Endothelial cell of umbilical vein (primary cell): ENCODE measurements around the gene CACNA1S. TPM values are rescaled to one million over a fixed set of nuclear protein-coding genes. Genes with fewer than 3 reads are reported as not detected.

Experiments
- BruUV-seq: library from RNA; stranded (reverse); fragments of 400-500 nt; replicated peaks from 2 replicates; lab custom pipeline; 2021; lab: Mats Ljungman, UMichigan
- CTCF ChIA-PET: fragments of 300-600, 350-600 bp; sonication (Branson Sonifier 250); formaldehyde crosslinking; loops from one replicate; lab custom pipeline; 2021; ENCODE audit warnings: antibody characterized with exemption, inconsistent platforms; lab: Charles Lee
- POLR2A ChIA-PET: fragments of 300-600, 350-600 bp; sonication (Branson Sonifier 250); formaldehyde crosslinking; loops from one replicate; lab custom pipeline; 2021; ENCODE audit warnings: antibody characterized with exemption, inconsistent platforms; lab: Charles Lee
- DNase-seq: peaks from one replicate; pipeline ENCODE4 v3.0.0-alpha.2; 2011; ENCODE audit warnings: low read depth, low spot score
- FAIRE-seq: peaks from 2 replicates; lab custom pipeline; 2011; peaks lifted over from hg19 to GRCh38; lab: Jason Lieb, UNC
- H2AFZ ChIP-seq: 2 replicates; pipeline ENCODE4 v1.6.0; 2012; ENCODE audit warnings: low read depth, low read length, control low read depth, inconsistent platforms
- H3K27ac ChIP-seq: 2 replicates; pipeline ENCODE4 v1.5.1; 2011; ENCODE audit warnings: low read depth, mild to moderate bottlenecking, control low read depth, low read length, moderate library complexity; ENCODE audit not compliant: insufficient read depth
- H3K27me3 ChIP-seq, 2 experiments: 2 replicates each; pipeline versions ENCODE4 v1.6.0 to v1.6.1; 2011; ENCODE audit warnings: low read length in 2 of 2, mixed read lengths in 1 of 2; ENCODE audit not compliant: control insufficient read depth in 2 of 2, insufficient read depth in 2 of 2
- H3K36me3 ChIP-seq, 2 experiments: 2 replicates in 1 of 2; 3 replicates in 1 of 2; pipeline ENCODE4 v1.5.1; 2011; ENCODE audit warnings: low read length in 2 of 2, mild to moderate bottlenecking in 1 of 2, moderate library complexity in 1 of 2; ENCODE audit not compliant: control insufficient read depth in 2 of 2, insufficient read depth in 2 of 2; ENCODE audit errors: extremely low read depth in 1 of 2
- H3K4me1 ChIP-seq: 3 replicates; pipeline ENCODE4 v1.5.1; 2011; ENCODE audit warnings: mild to moderate bottlenecking, low read length; ENCODE audit not compliant: control insufficient read depth, insufficient read depth; ENCODE audit errors: extremely low read depth
- H3K4me2 ChIP-seq: 2 replicates; pipeline ENCODE4 v1.6.1; 2011; ENCODE audit warnings: low read length, control low read depth, mixed read lengths; ENCODE audit not compliant: insufficient read depth
- H3K4me3 ChIP-seq, 3 experiments: fragments of 200-600 bp in 1 of 3; sonication (generic), shearing (Covaris generic) in 1 of 3; replicated peaks in 1 of 3; 2 replicates each; pipeline ENCODE4 v1.5.1; 2011 to 2016; ENCODE audit warnings: control low read depth in 3 of 3, low read length in 3 of 3, mild to moderate bottlenecking in 2 of 3, inconsistent platforms in 1 of 3, low read depth in 1 of 3, moderate library complexity in 1 of 3; ENCODE audit not compliant: insufficient read depth in 1 of 3
- H3K79me2 ChIP-seq: 2 replicates; pipeline ENCODE4 v1.6.0; 2012; ENCODE audit warnings: low read length, inconsistent platforms; ENCODE audit not compliant: control insufficient read depth, insufficient read depth
- H3K9ac ChIP-seq: replicated peaks from 2 replicates; pipeline ENCODE3; 2011; ENCODE audit warnings: low read length, control low read depth; ENCODE audit not compliant: insufficient read depth; ENCODE audit errors: extremely low read depth
- H3K9me1 ChIP-seq: replicated peaks from 3 replicates; pipeline ENCODE4 v1.6.0; 2011; ENCODE audit warnings: mild to moderate bottlenecking, low read length; ENCODE audit not compliant: control insufficient read depth, insufficient read depth; ENCODE audit errors: extremely low read depth
- H3K9me3 ChIP-seq: replicated peaks from 2 replicates; pipeline ENCODE4 v1.5.1; 2012; ENCODE audit warnings: low read length, inconsistent platforms; ENCODE audit not compliant: control insufficient read depth, insufficient read depth
- H4K20me1 ChIP-seq: replicated peaks from 2 replicates; pipeline ENCODE3; 2011; ENCODE audit warnings: mild to moderate bottlenecking, low read length; ENCODE audit not compliant: control insufficient read depth, insufficient read depth; ENCODE audit errors: extremely low read depth
- CTCF ChIP-seq, 2 donors: IDR thresholded peaks; 1 replicate in 1 of 2; 2 replicates in 1 of 2; pipeline ENCODE4 v1.5.1; 2011; ENCODE audit warnings: low read length in 2 of 2, mild to moderate bottlenecking in 2 of 2, moderate library complexity in 2 of 2, control low read depth in 1 of 2, inconsistent platforms in 1 of 2, low read depth in 1 of 2; ENCODE audit not compliant: insufficient read depth in 1 of 2; ENCODE audit errors: extremely low read depth in 1 of 2
- EZH2 ChIP-seq: IDR thresholded peaks from 2 replicates; pipeline ENCODE4 v1.6.1; 2012; ENCODE audit warnings: borderline replicate concordance, low read depth, mild to moderate bottlenecking, moderate library complexity, low read length, inconsistent platforms; ENCODE audit not compliant: severe bottlenecking
- FOS ChIP-seq: IDR thresholded peaks from 2 replicates; pipeline ENCODE4 v1.6.1; 2011; ENCODE audit warnings: mild to moderate bottlenecking, low read length, moderate library complexity, borderline replicate concordance; ENCODE audit not compliant: insufficient read depth
- GATA2 ChIP-seq: IDR thresholded peaks from 2 replicates; pipeline ENCODE4 v1.7.0; 2011; ENCODE audit warnings: low read depth, mild to moderate bottlenecking, moderate library complexity, mixed read lengths, low read length; ENCODE audit not compliant: insufficient read length, insufficient read depth
- JUN ChIP-seq: IDR thresholded peaks from 2 replicates; pipeline ENCODE4 v1.6.1; 2011; ENCODE audit warnings: borderline replicate concordance, low read depth; ENCODE audit not compliant: insufficient read length, insufficient read depth
- MAX ChIP-seq: IDR thresholded peaks from 2 replicates; pipeline ENCODE4 v1.6.1; 2011; ENCODE audit not compliant: insufficient read depth, insufficient read length
- MYC ChIP-seq: IDR thresholded peaks from one replicate; pipeline ENCODE4 v1.6.1; 2011; ENCODE audit warnings: mild to moderate bottlenecking, low read depth, low read length
- POLR2A ChIP-seq: IDR thresholded peaks from 2 replicates; pipeline ENCODE4 v1.6.1; 2012; ENCODE audit warnings: low read depth, mild to moderate bottlenecking, control low read depth, low read length
- POLR2AphosphoS5 ChIP-seq: IDR thresholded peaks from 2 replicates; pipeline ENCODE4 v1.6.1; 2012; ENCODE audit warnings: low read depth, mild to moderate bottlenecking, control low read depth, low read length, moderate library complexity; ENCODE audit not compliant: insufficient read depth
- dilution Hi-C: fragments of 300-500 bp; cut with MboI; formaldehyde crosslinking; loops from one replicate; pipeline ENCODE4 v1.15.0; 2019; ENCODE audit warnings: low sequenced_read_pairs; ENCODE audit not compliant: extremely low pct_ligation_motif_present
- intact Hi-C: fragments of 100-400 bp; cut with micrococcal nuclease; formaldehyde crosslinking; loops from one replicate; pipeline ENCODE4 v1.10.0; 2022
- polyA plus RNA-seq, 4 experiments: library from polyadenylated mRNA; depleted of rRNA in 3 of 4; stranded (reverse) in 3 of 4; unstranded in 1 of 4; fragments of >200 nt; gene quantifications; 2 replicates each; pipeline versions ENCODE4 v1.2.1 to v1.2.3, GENCODE V29; 2011 to 2012; ENCODE audit warnings: missing spikeins in 1 of 4
- total RNA-seq: library from RNA; stranded (reverse); gene quantifications from 2 replicates; pipeline ENCODE4 v1.2.3, GENCODE V29; 2021

Gene CACNA1S
- total and polyA plus RNA-seq, 2 donors (not counting 3 experiments of a cell fraction or from before 2014, with no cell fraction given), result not detected

- H3K9me1 ChIP-seq, result no peaks in the 10 kb centered on the region
- H3K36me3 ChIP-seq, result no peaks in the 10 kb centered on the region
- DNase-seq (no peak), FAIRE-seq (no peak)
- H3K27ac ChIP-seq, result no peak overlapping the region
- H3K79me2 ChIP-seq, result no peaks in the 10 kb centered on the region
- H3K4me2 ChIP-seq, result no peak overlapping the region
- H4K20me1 ChIP-seq, result no peaks in the 10 kb centered on the region
- no peak overlapping the region for H3K9ac ChIP-seq
- TF ChIP-seq MYC (no peak), POLR2A (no peak), JUN (no peak), EZH2 (no peak)
- ChIA-PET POLR2A (no interaction called here), CTCF (interaction anchor here (0.7 to 4.5 kb wide), 4 partner anchors 9 to 40 kb away, joined by 3 to 22 read pairs (median 4); no protein-coding TSS in a partner anchor)
- dilution Hi-C loops (no loop called here), intact Hi-C loops (no loop called here)
- H3K4me1 ChIP-seq, result peaks cover 34% of the 10 kb centered on the region
- H3K4me3 ChIP-seq, result no peak overlapping the region
- no peak overlapping the region for H2AFZ ChIP-seq
- no TSS peak for BruUV-seq
- H3K9me3 ChIP-seq, result no peaks in the 10 kb centered on the region
- H3K27me3 ChIP-seq, result no peaks in the 10 kb centered on the region
Measured at GRCh38 chr1:201011616-201012015, 100.6 kb downstream of the CACNA1S start.

GRCh38 chr1:201009962-201010645 lies 102.1 kb downstream of the CACNA1S start:
- POLR2A ChIA-PET, result interaction anchor here (0.6 kb wide), 1 partner anchor 1303 kb away, joined by 3 read pairs; no protein-coding TSS in a partner anchor
- FAIRE-seq (no peak), DNase-seq (no peak)
- intact Hi-C loops (no loop called here), dilution Hi-C loops (no loop called here)
- BruUV-seq, result no TSS peak
- no peak overlapping the region for H3K4me3 ChIP-seq
- H2AFZ ChIP-seq, result no peak overlapping the region
- TF ChIP-seq CTCF (IDR thresholded peaks at IDR 0.05; ENCODE audit: extremely low read depth in 1 of 2, insufficient read depth in 1 of 2, low read depth in 1 of 2, low read length in 2 of 2) (no peak), POLR2AphosphoS5 (no peak), FOS (no peak), MAX (no peak), JUN (no peak), GATA2 (no peak), MYC (no peak), POLR2A (no peak), EZH2 (no peak)
- H3K27ac ChIP-seq, result no peak overlapping the region
- no peaks in the 10 kb centered on the region for H3K9me1 ChIP-seq
- no peaks in the 10 kb centered on the region for H4K20me1 ChIP-seq
- H3K4me2 ChIP-seq, result no peak overlapping the region
- CTCF ChIA-PET, result interaction anchor here (0.9 to 4.5 kb wide), 5 partner anchors 11 to 37 kb away, joined by 3 to 22 read pairs (median 4); no protein-coding TSS in a partner anchor
- no peaks in the 10 kb centered on the region for H3K9me3 ChIP-seq
- H3K9ac ChIP-seq, result no peak overlapping the region
- no peaks in the 10 kb centered on the region for H3K27me3 ChIP-seq
- H3K4me1 ChIP-seq, result peaks cover 19% of the 10 kb centered on the region
- H3K36me3 ChIP-seq, result no peaks in the 10 kb centered on the region
- no peaks in the 10 kb centered on the region for H3K79me2 ChIP-seq
